ENCODE measurements around the gene MMP11.

GRCh38 chr22:23829845-23830372 lies 57.3 kb downstream of the MMP11 start:
- TF ChIP-seq CTCF (IDR thresholded peaks at IDR 0.05) (no peak), EP300 (IDR thresholded peaks at IDR 0.05) (no peak), POLR2AphosphoS5 (IDR thresholded peaks at IDR 0.05) (no peak), POLR2A (IDR thresholded peaks at IDR 0.05) (no peak)
